Neuronal stem cell (in vitro differentiated cells): ENCODE measurements around the gene REPS1.

Source experiments
- DNase-seq: peaks from one replicate; pipeline ENCODE4 v3.0.0-alpha.2; 2013; ENCODE audit warnings: low spot score
- H2AFZ ChIP-seq: one replicate; pipeline ENCODE4 v1.6.1; 2013; ENCODE audit warnings: mild to moderate bottlenecking, low read length, inconsistent platforms
- H2AK5ac ChIP-seq: 2 replicates; pipeline ENCODE4 v1.6.1; 2013; ENCODE audit warnings: low read depth, mild to moderate bottlenecking, inconsistent platforms, low read length, moderate library complexity, mixed read lengths
- H2BK120ac ChIP-seq: 2 replicates; pipeline ENCODE4 v1.6.1; 2013; ENCODE audit warnings: low read depth, mild to moderate bottlenecking, inconsistent platforms, low read length, moderate library complexity, mixed read lengths
- H2BK12ac ChIP-seq: one replicate; pipeline ENCODE4 v1.6.1; 2013; ENCODE audit warnings: low read length, inconsistent platforms
- H2BK15ac ChIP-seq: 2 replicates; pipeline ENCODE4 v1.6.1; 2013; ENCODE audit warnings: mild to moderate bottlenecking, low read length, inconsistent platforms, mixed read lengths
- H2BK5ac ChIP-seq: one replicate; pipeline ENCODE4 v1.6.1; 2013; ENCODE audit warnings: inconsistent platforms, mild to moderate bottlenecking, low read length, moderate library complexity
- H3K14ac ChIP-seq: one replicate; pipeline ENCODE4 v1.6.1; 2013; ENCODE audit warnings: low read length, inconsistent platforms
- H3K18ac ChIP-seq: 2 replicates; pipeline ENCODE4 v1.6.1; 2013; ENCODE audit warnings: low read length, inconsistent platforms
- H3K23ac ChIP-seq: 2 replicates; pipeline ENCODE4 v1.6.1; 2013; ENCODE audit warnings: low read depth, mild to moderate bottlenecking, mixed read lengths, low read length, inconsistent platforms; ENCODE audit not compliant: poor library complexity
- H3K27ac ChIP-seq: replicated peaks from 3 replicates; pipeline ENCODE4 v1.5.1; 2013; ENCODE audit warnings: low read length, inconsistent platforms
- H3K27me3 ChIP-seq, 3 experiments: 2 replicates each; pipeline ENCODE4 v1.6.1; 2013; ENCODE audit warnings: low read length in 3 of 3, mild to moderate bottlenecking in 2 of 3, inconsistent platforms in 1 of 3, low read depth in 1 of 3, mixed read lengths in 1 of 3, moderate library complexity in 1 of 3; ENCODE audit not compliant: control insufficient read depth in 3 of 3, insufficient read depth in 3 of 3
- H3K36me3 ChIP-seq, 2 donors: replicated peaks in 1 of 2; 2 replicates each; pipeline ENCODE4 v1.6.1; 2013; ENCODE audit warnings: low read length in 2 of 2; ENCODE audit not compliant: control insufficient read depth in 2 of 2, insufficient read depth in 2 of 2
- H3K4ac ChIP-seq: 2 replicates; pipeline ENCODE4 v1.6.1; 2013; ENCODE audit warnings: inconsistent platforms, mild to moderate bottlenecking, low read length, moderate library complexity
- H3K4me1 ChIP-seq, 2 donors: 1 replicate in 1 of 2; 2 replicates in 1 of 2; pipeline ENCODE4 v1.6.1; 2013; ENCODE audit warnings: low read length in 2 of 2, low read depth in 1 of 2; ENCODE audit not compliant: control insufficient read depth in 2 of 2, insufficient read depth in 1 of 2
- H3K4me2 ChIP-seq: one replicate; pipeline ENCODE4 v1.6.1; 2013; ENCODE audit warnings: mild to moderate bottlenecking, low read length, inconsistent platforms; ENCODE audit not compliant: insufficient read depth, poor library complexity, severe bottlenecking
- H3K4me3 ChIP-seq, 2 donors: 2 replicates each; pipeline ENCODE4 v1.5.1; 2013; ENCODE audit warnings: low read length in 2 of 2, mild to moderate bottlenecking in 2 of 2, inconsistent platforms in 1 of 2, moderate library complexity in 1 of 2
- H3K79me1 ChIP-seq: one replicate; pipeline ENCODE4 v1.6.1; 2013; ENCODE audit warnings: low read depth, mild to moderate bottlenecking, inconsistent platforms, low read length, moderate library complexity
- H3K9ac ChIP-seq: one replicate; pipeline ENCODE4 v1.6.1; 2013; ENCODE audit warnings: mild to moderate bottlenecking, low read depth, low read length, inconsistent platforms; ENCODE audit not compliant: poor library complexity
- H3K9me3 ChIP-seq, 2 donors: replicated peaks in 1 of 2; 2 replicates each; pipeline versions ENCODE3 to v1.6.1; 2013; ENCODE audit warnings: low read length in 2 of 2, mild to moderate bottlenecking in 2 of 2, inconsistent platforms in 1 of 2, low read depth in 1 of 2, mixed read lengths in 1 of 2, moderate library complexity in 1 of 2; ENCODE audit not compliant: control insufficient read depth in 2 of 2, insufficient read depth in 1 of 2
- H4K8ac ChIP-seq: one replicate; pipeline ENCODE4 v1.6.1; 2013; ENCODE audit warnings: low read depth, mild to moderate bottlenecking, inconsistent platforms, low read length, moderate library complexity
- H4K91ac ChIP-seq: one replicate; pipeline ENCODE4 v1.6.1; 2013; ENCODE audit warnings: low read length, low read depth, mild to moderate bottlenecking, inconsistent platforms; ENCODE audit not compliant: poor library complexity
- WGBS, 2 donors: extraction: QIAGEN DNeasy Blood & Tissue Kit; methylation state at CpG; one replicate each; pipeline ENCODE4 v1.1.7; 2013; ENCODE audit warnings: missing lambda C conversion rate in 2 of 2, mixed read lengths in 1 of 2; ENCODE audit not compliant: insufficient read length in 2 of 2, insufficient replicate concordance in 1 of 2; ENCODE audit errors: extremely low coverage in 2 of 2; 5-methylcytosine and 5-hydroxymethylcytosine counted together

REPS1 gene

GRCh38 chr6:138957903-138958302 is 30.1 kb downstream of the REPS1 start:
- Histone ChIP-seq H3K9me3 (peaks cover 0 to 5% of the 10 kb centered on the region in 2 donors), H3K18ac (no peak overlapping the region), H3K4ac (no peak overlapping the region), H3K27me3 (no peaks in the 10 kb centered on the region), H2AFZ (no peak overlapping the region), H3K9ac (no peak overlapping the region), H3K14ac (no peak overlapping the region), H3K27ac (no peak overlapping the region), H3K4me1 (no peaks in the 10 kb centered on the region), H2AK5ac (no peak overlapping the region), H2BK12ac (no peak overlapping the region), H2BK120ac (no peak overlapping the region), H3K79me1 (peaks cover 2% of the 10 kb centered on the region), H3K4me2 (no peak overlapping the region), H4K91ac (no peak overlapping the region), H2BK15ac (no peak overlapping the region), H3K23ac (no peak overlapping the region), H2BK5ac (no peak overlapping the region), H3K4me3 (no peak overlapping the region), H3K36me3 (no peaks in the 10 kb centered on the region), H4K8ac (no peak overlapping the region)
- WGBS, 2 donors: no CpG with 5 or more reads among the region's 2 CpGs
- DNase-seq: no peak

GRCh38 chr6:138957484-138957883 is 30.6 kb downstream of the REPS1 start:
- WGBS, 2 donors: no CpG with 5 or more reads among the region's 2 CpGs
- Histone ChIP-seq H3K4me1 (no peaks in the 10 kb centered on the region), H3K36me3 (no peaks in the 10 kb centered on the region), H3K14ac (no peak overlapping the region), H3K9ac (no peak overlapping the region), H4K91ac (no peak overlapping the region), H3K9me3 (peaks cover 0 to 5% of the 10 kb centered on the region in 2 donors), H2BK5ac (no peak overlapping the region), H2BK15ac (no peak overlapping the region), H3K79me1 (peaks cover 2% of the 10 kb centered on the region), H3K27ac (no peak overlapping the region), H2BK120ac (no peak overlapping the region), H4K8ac (no peak overlapping the region), H2BK12ac (no peak overlapping the region), H3K27me3 (no peaks in the 10 kb centered on the region), H3K18ac (no peak overlapping the region), H3K4me3 (no peak overlapping the region), H2AK5ac (no peak overlapping the region), H3K23ac (no peak overlapping the region), H3K4ac (no peak overlapping the region), H2AFZ (no peak overlapping the region), H3K4me2 (no peak overlapping the region)
- no peak for DNase-seq

GRCh38 chr6:138956244-138956924 is 31.7 kb downstream of the REPS1 start:
- H3K4me2 ChIP-seq: no peak overlapping the region
- no peak overlapping the region for H2BK5ac ChIP-seq
- H4K8ac ChIP-seq: no peak overlapping the region
- no peaks in the 10 kb centered on the region for H3K27me3 ChIP-seq
- H3K9ac ChIP-seq: no peak overlapping the region
- no peak for DNase-seq
- no peak overlapping the region for H2AFZ ChIP-seq
- H3K27ac ChIP-seq: no peak overlapping the region
- peaks cover 0 to 5% of the 10 kb centered on the region in 2 donors for H3K9me3 ChIP-seq
- no peak overlapping the region for H3K23ac ChIP-seq
- no peak overlapping the region for H3K4me3 ChIP-seq
- no peak overlapping the region for H2BK15ac ChIP-seq
- no peaks in the 10 kb centered on the region for H3K4me1 ChIP-seq
- H3K36me3 ChIP-seq: no peaks in the 10 kb centered on the region
- WGBS, 2 donors: no CpG with 5 or more reads among the region's 3 CpGs
- no peak overlapping the region for H3K14ac ChIP-seq
- H2BK120ac ChIP-seq: no peak overlapping the region
- no peak overlapping the region for H2BK12ac ChIP-seq
- H4K91ac ChIP-seq: no peak overlapping the region
- no peak overlapping the region for H2AK5ac ChIP-seq
- no peak overlapping the region for H3K18ac ChIP-seq
- no peak overlapping the region for H3K4ac ChIP-seq
- H3K79me1 ChIP-seq: peaks cover 2% of the 10 kb centered on the region

- Histone ChIP-seq H4K91ac (no peak overlapping the region), H3K27ac (no peak overlapping the region), H3K9ac (no peak overlapping the region), H2BK120ac (no peak overlapping the region), H3K36me3 (no peaks in the 10 kb centered on the region), H3K23ac (no peak overlapping the region), H3K27me3 (no peaks in the 10 kb centered on the region), H2AFZ (no peak overlapping the region), H3K4me3 (no peak overlapping the region), H3K9me3 (peaks cover 0 to 5% of the 10 kb centered on the region in 2 donors), H3K4me1 (no peaks in the 10 kb centered on the region), H2AK5ac (no peak overlapping the region), H3K4ac (no peak overlapping the region), H3K79me1 (peaks cover 2% of the 10 kb centered on the region), H4K8ac (no peak overlapping the region), H2BK5ac (no peak overlapping the region), H2BK12ac (no peak overlapping the region), H3K14ac (no peak overlapping the region), H3K18ac (no peak overlapping the region), H2BK15ac (no peak overlapping the region), H3K4me2 (no peak overlapping the region)
- no peak for DNase-seq
These were observed 32.8 kb downstream of the REPS1 start for GRCh38 chr6:138955262-138955661.
